ENCODE data around the gene PPP1R12B.
"Not testable (repeated sequence)": the region's sequence is repeated elsewhere in the genome, so short reads cannot be mapped to it uniquely, and the experiment has no call there.

Gene PPP1R12B

GRCh38 chr1:202456372-202457169 is 108.1 kb downstream of the PPP1R12B start:
- DNase-seq = not testable (repeated sequence)

- not testable (repeated sequence) for DNase-seq
Measured at GRCh38 chr1:202458651-202459050, 110.2 kb downstream of the PPP1R12B start.

GRCh38 chr1:202459470-202460142 is 111.1 kb downstream of the PPP1R12B start:
- DNase-seq = not testable (repeated sequence)

- not testable (repeated sequence) for DNase-seq
Measured at GRCh38 chr1:202460143-202460495, 111.6 kb downstream of the PPP1R12B start.

GRCh38 chr1:202462342-202463076 is 114.0 kb downstream of the PPP1R12B start:
- DNase-seq = no peak

GRCh38 chr1:202464153-202464742 is 115.7 kb downstream of the PPP1R12B start:
- not testable (repeated sequence) for DNase-seq

- DNase-seq = not testable (repeated sequence)
Measured at GRCh38 chr1:202465644-202466270, 117.3 kb downstream of the PPP1R12B start.

- not testable (repeated sequence) for DNase-seq
Measured at GRCh38 chr1:202466339-202466738, 117.8 kb downstream of the PPP1R12B start.

- DNase-seq = not testable (repeated sequence)
Measured at GRCh38 chr1:202467381-202467780, 118.9 kb downstream of the PPP1R12B start.

GRCh38 chr1:202468695-202469094 is 120.2 kb downstream of the PPP1R12B start:
- DNase-seq = not testable (repeated sequence)

- DNase-seq = not testable (repeated sequence)
Measured at GRCh38 chr1:202469123-202469522, 120.6 kb downstream of the PPP1R12B start.

- DNase-seq = no peak
Measured at GRCh38 chr1:202471246-202471645, 122.7 kb downstream of the PPP1R12B start.

GRCh38 chr1:202472347-202473124 is 124.0 kb downstream of the PPP1R12B start:
- DNase-seq = not testable (repeated sequence)

- not testable (repeated sequence) for DNase-seq
Measured at GRCh38 chr1:202473266-202474045, 125.0 kb downstream of the PPP1R12B start.

- DNase-seq = not testable (repeated sequence)
Measured at GRCh38 chr1:202479661-202480060, 131.2 kb downstream of the PPP1R12B start.

GRCh38 chr1:202480640-202481039 is 132.1 kb downstream of the PPP1R12B start:
- not testable (repeated sequence) for DNase-seq

- DNase-seq = not testable (repeated sequence)
Measured at GRCh38 chr1:202483362-202483761, 134.9 kb downstream of the PPP1R12B start.

GRCh38 chr1:202484032-202484431 is 135.5 kb downstream of the PPP1R12B start:
- not testable (repeated sequence) for DNase-seq

GRCh38 chr1:202484820-202485219 is 136.3 kb downstream of the PPP1R12B start:
- DNase-seq = not testable (repeated sequence)

- not testable (repeated sequence) for DNase-seq
Measured at GRCh38 chr1:202488178-202488649, 139.7 kb downstream of the PPP1R12B start.

GRCh38 chr1:202489101-202489500 is 140.6 kb downstream of the PPP1R12B start:
- DNase-seq = not testable (repeated sequence)
